HG03280 (cell line): ENCODE measurements around the gene RABGGTA.

Experiments
- ATAC-seq: cut with Tn5 transposase; IDR thresholded peaks from one replicate; pipeline ENCODE4 v1.9.1; 2021; ENCODE audit warnings: mild to moderate bottlenecking, moderate library complexity; ENCODE audit not compliant: unreplicated experiment

RABGGTA gene

GRCh38 chr14:24280797-24281460, 9.5 kb upstream of the RABGGTA start:
- ATAC-seq, result no peak

- ATAC-seq, result no peak
These were observed 8.1 kb upstream of the RABGGTA start for GRCh38 chr14:24279301-24280186.

GRCh38 chr14:24278424-24278823, 7.0 kb upstream of the RABGGTA start:
- no peak for ATAC-seq

DNA sequence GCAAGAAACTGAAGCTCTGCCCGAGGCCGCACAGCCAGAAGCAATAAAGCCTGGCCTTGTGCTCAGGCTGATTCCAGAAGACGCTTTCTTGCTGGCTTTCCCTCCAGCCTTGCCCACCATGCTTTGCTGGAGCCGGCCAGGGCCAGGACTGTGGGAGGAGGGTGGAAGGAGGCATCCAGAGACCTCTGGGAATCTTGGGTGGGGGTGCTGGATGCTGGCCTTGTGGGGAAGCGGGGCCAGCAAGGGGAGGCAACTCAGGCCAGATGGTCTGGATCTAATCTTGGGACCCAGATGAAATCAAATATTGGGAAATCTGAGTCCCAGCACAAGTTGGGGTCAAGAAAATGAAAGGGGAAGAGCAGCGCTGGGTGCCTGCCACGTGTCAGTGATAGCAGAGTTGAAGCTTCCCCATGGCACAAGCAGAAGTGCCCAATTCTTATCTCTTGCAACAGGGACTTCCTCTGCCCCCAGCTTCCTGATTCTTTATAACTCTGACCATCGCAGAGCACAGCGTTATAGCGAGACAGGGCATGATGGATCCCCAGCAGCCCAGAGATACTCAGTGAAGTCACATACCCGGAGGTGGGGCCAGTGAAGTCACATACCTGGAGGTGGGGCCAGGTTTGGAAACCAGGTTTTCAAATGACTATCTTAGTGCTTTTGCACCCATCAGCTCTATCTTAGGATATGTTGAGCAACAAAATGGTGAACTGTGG, 6.4 kb upstream of the RABGGTA start:
- ATAC-seq, result no peak

- ATAC-seq, result no peak
These were observed 5.7 kb upstream of the RABGGTA start for GRCh38 chr14:24277071-24277470.

- no peak for ATAC-seq
These were observed 2.7 kb upstream of the RABGGTA start for GRCh38 chr14:24274101-24274543.

DNA sequence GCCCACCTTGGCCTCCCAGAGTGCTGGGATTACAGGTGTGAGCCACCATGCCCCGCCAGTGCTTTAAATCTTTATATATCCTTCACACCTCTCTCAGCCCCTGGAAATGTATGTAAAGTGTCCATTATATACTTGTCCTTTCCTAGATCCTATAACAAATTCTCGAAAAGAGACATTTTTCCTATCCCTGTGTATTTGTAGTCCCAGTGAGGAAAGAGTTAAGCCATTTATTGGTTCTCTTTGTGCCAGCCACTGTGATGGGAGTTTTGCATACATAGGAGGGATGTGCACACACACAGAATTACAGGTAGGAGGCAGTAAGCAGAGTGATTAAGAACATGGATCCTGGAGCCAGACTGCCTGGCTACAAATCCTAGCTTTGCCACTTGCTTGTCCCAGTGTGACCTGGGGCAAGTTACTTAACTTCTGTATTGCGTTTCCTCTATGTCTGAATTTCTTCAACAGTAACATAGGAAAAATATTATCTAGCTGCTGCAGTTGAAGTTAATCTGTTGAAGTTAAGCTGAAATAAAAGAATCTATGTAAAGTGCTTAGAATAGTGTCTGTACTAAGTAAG, 2.1 kb upstream of the RABGGTA start:
- no peak for ATAC-seq

DNA sequence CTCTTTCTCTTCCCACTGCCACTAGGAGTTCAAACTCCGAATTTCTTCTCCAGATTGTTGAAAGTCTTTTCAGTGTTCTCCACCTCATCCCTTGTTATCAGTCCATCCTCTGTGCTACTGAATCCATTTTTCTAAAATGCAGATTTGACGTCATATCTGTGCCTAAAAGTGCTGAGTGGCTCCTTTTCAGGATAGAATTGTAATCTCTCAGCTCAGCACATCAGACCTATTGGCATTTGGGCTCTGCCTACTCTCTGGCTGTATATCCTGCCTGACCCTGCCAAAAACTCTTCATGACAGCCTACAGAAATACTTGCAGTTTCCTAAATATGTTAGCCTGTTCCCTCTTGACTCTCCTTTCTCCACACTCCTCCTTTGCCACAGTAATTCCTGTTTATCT, 1.1 kb upstream of the RABGGTA start:
- no peak for ATAC-seq

- no peak for ATAC-seq
These were observed 452 bp upstream of the RABGGTA start for GRCh38 chr14:24271834-24272263.

DNA sequence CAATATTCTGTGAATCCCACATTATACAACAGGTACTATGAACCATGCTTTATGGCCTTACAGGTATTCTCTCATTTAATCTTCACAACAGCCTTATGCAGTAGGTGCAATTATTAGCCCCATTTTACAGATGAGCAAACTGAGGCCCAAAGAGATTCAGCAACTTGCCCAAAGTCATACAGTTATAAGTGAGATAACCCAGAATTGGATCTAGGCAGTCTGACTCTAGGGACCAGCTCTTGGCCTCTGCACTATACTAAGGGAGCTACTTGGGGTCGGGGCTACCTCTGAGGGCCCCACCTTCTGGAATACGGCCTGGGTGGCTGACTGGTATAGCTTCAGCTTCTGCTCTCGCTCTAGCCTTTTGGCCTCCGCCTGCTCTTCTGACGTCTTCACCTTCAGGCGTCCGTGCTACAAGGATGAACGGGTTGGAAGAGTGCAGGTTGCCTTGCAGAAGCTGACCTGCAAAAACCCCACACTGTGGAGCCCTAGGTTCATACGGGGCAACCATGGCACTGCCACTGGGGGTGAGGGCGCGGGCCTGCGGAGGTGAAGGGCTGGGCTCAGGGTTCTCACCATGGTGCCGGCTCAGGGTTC, 762 bp downstream of the RABGGTA start:
- ATAC-seq, result no peak

GRCh38 chr14:24269910-24270536, 1.4 kb downstream of the RABGGTA start:
- no peak for ATAC-seq

GRCh38 chr14:24269368-24269767, 2.0 kb downstream of the RABGGTA start:
- no peak for ATAC-seq

GRCh38 chr14:24268225-24268624, 3.2 kb downstream of the RABGGTA start:
- ATAC-seq, result no peak

DNA sequence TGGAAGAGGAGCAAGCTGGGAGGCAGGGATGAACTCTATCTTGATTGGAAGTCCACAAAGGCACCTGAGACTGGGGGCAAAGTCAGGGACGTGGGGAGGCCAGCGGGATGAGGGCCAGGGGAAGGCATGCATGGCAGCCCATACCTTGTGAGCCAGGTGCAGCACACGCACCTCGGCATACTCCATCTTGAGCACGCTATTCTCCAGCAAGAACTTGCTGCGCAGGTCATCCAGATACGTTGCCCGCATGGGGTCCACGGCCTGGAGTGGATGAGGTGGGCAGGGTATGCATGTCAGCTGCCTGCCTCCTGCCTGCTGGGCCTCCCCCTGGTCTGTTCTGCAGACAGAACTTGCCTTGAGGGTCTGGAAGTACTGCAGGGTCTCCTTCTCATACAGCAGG, 3.9 kb downstream of the RABGGTA start:
- ATAC-seq, result no peak

DNA sequence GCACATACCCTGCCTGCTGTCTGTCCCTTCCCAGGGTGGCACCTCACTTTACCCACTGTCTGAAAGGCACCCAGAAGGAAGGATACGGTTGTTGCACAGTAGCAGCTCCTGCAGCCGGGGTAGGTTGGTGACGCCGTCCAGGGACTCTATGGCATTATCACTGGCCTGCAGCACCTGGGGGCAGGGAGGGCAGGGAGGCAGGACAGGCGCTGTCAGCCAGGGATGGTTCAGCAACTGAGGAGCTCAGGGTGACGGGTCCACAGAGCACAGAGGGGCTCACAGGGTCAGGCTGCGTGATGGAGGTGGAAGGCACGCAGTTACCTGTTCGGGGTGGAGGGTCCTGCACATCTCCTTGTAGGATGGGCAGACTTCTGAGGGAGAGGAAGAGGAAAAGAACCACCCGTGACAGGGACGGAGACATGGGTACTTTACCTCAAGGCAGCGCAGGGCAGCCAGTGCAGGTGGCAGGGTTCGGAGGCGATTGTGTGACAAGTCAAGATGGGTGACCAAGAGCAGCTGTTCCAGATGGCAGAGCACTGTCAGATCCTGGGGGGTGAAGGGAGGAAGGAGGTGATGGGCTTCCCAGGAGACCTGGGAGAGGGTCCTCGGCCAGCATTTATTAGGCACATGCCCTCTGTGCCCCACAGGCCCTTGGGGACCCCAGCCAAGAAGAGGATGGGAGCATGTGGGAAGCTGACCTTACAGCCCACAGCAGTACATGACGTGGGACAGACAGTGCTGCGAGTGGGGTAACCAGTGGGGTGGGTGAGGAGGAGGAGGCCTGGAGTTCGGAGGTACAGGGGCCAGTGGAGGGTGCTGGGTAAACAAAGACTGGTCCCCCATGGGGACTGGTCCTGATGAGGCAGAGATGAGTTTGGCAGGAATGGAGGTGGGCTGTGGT, 4.8 kb downstream of the RABGGTA start:
- no peak for ATAC-seq

- no peak for ATAC-seq
These were observed 7.1 kb downstream of the RABGGTA start for GRCh38 chr14:24264298-24264697.

GRCh38 chr14:24263848-24264247, 7.5 kb downstream of the RABGGTA start:
- no peak for ATAC-seq

DNA sequence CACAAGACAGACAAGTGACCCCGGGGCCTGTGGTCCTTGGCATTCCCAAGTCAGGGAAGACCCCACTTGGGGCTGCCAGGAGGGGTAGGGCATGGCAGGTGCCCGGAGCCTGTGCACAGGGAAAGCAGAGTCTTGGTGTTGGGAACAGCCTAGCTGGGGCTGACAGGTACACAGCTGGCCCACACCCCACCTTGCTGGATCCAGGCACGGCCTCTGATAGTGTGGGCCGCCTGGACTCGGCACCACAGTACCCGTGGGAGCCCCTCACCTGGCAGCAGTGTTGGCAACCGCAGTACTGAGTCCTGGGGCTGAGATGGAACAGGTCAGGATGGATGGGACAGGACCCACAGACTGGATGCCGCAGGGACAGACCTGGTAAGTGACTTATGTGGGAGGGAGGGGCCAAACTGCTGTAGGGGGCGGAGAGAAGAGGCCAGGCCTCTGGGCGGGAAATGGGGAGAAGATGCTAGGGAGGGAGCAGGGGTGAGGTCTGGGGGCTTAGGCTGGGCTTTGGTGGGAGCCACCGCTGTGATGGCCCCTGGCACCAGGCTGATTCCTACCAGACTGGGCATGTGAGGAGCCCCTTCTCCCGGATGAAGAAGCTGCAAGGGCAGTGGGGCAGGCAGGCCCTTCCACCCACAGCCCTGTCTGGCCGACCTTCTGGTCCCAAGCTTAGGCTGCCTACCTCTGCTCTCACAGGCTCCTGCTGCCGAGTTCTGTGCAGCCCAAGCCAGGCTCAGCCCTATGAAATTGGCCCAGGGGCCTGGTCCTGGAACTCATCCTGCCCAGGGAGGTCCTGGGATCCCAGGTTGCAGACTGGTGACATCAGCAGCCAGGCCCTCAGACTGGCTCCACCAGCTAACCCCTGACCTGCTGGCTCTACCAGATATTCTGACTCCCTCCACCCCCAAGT, 8.3 kb downstream of the RABGGTA start, which contains the start of gene TGM1:
Gene TGM1, minus strand, starts transcription at position 357 of the 913 bp plus-strand sequence. CDS start 825 bp downstream, outside the sequence.
- ATAC-seq, result no peak
